Stimulated activated CD8-positive, alpha-beta memory T cell treated with anti-CD3 and anti-CD28 coated beads, Interleukin-7, amount 100 ng/mL, for 1 hour (primary cell): ENCODE data around the gene ITGB3.
"Not testable (repeated sequence)": the region's sequence is repeated elsewhere in the genome, so short reads cannot be mapped to it uniquely, and the experiment has no call there.

Experiments
- DNase-seq, 2 donors: peaks; one replicate each; pipeline ENCODE4 v3.0.0-alpha.2; 2020; ENCODE audit warnings: low read depth in 2 of 2

Gene ITGB3

GRCh38 chr17:47244697-47245096 is 8.9 kb upstream of the ITGB3 start:
- DNase-seq: no peak

- DNase-seq: no peak
Measured at GRCh38 chr17:47246120-47246519, 7.5 kb upstream of the ITGB3 start.

- DNase-seq: no peak
Measured at GRCh38 chr17:47250855-47251254, 2.8 kb upstream of the ITGB3 start.

- DNase-seq: no peak
Measured at GRCh38 chr17:47251421-47251940, 2.1 kb upstream of the ITGB3 start.

- no peak for DNase-seq
Measured at GRCh38 chr17:47252209-47252608, 1.4 kb upstream of the ITGB3 start.

- no peak for DNase-seq
Measured at GRCh38 chr17:47252766-47253512, 688 bp upstream of the ITGB3 start.

- DNase-seq: no peak
Measured at GRCh38 chr17:47254403-47254943, 846 bp downstream of the ITGB3 start.

GRCh38 chr17:47257651-47258339 is 4.2 kb downstream of the ITGB3 start:
- DNase-seq: no peak

GRCh38 chr17:47262586-47262985 is 9.0 kb downstream of the ITGB3 start:
- no peak for DNase-seq

GRCh38 chr17:47264166-47264565 is 10.5 kb downstream of the ITGB3 start:
- no peak for DNase-seq

- no peak for DNase-seq
Measured at GRCh38 chr17:47265983-47266541, 12.4 kb downstream of the ITGB3 start.

- no peak for DNase-seq
Measured at GRCh38 chr17:47266782-47267181, 13.2 kb downstream of the ITGB3 start.

- no peak for DNase-seq
Measured at GRCh38 chr17:47267354-47267828, 13.8 kb downstream of the ITGB3 start.

- DNase-seq: not testable (repeated sequence)
Measured at GRCh38 chr17:47268964-47269363, 15.3 kb downstream of the ITGB3 start.

GRCh38 chr17:47269561-47270280 is 16.1 kb downstream of the ITGB3 start:
- DNase-seq: not testable (repeated sequence)

GRCh38 chr17:47270946-47271705 is 17.5 kb downstream of the ITGB3 start:
- DNase-seq: no peak

- no peak for DNase-seq
Measured at GRCh38 chr17:47272491-47272890, 18.9 kb downstream of the ITGB3 start.

GRCh38 chr17:47273245-47273644 is 19.6 kb downstream of the ITGB3 start:
- DNase-seq: no peak

GRCh38 chr17:47274319-47275069 is 20.9 kb downstream of the ITGB3 start:
- no peak for DNase-seq
